Fibroblast of lung (primary cell): ENCODE results near the gene CFAP61.

ENCODE experiments used
- EZH2 ChIP-seq: IDR thresholded peaks from 2 replicates; pipeline ENCODE4 v1.5.1; 2012; ENCODE audit warnings: low read length, control low read depth, mild to moderate bottlenecking; ENCODE audit errors: missing control alignments
- TF ChIP-seq, protein P1 (sequence below), 2 donors: IDR thresholded peaks in 1 of 2; conservative IDR thresholded peaks in 1 of 2; 1 replicate in 1 of 2; 2 replicates in 1 of 2; pipeline ENCODE4 v1.5.1; 2011 to 2012; ENCODE audit warnings: low read length in 2 of 2, control low read depth in 1 of 2, inconsistent platforms in 1 of 2, low read depth in 1 of 2, mild to moderate bottlenecking in 1 of 2

DNA sequence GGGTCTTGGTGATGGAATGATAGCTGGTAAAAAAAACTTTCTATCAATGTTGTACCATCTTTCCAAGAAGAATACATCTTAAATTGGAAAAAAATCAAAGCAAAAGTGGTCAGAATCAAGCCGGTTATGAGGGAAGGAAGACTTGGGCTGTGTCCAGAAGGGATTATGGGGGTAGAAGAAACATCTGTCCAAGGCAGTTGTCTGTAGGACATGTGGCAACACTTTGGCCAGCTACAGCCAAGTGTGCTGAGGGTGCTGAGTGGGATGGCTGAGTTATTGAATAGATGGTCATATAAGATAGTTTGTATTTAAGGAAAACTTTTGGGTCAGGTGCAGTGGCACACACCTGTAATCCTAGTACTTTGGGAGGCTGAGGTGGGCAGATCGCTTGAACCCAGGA is 354.0 kb downstream of the CFAP61 start:
- TF ChIP-seq, protein P1, sequence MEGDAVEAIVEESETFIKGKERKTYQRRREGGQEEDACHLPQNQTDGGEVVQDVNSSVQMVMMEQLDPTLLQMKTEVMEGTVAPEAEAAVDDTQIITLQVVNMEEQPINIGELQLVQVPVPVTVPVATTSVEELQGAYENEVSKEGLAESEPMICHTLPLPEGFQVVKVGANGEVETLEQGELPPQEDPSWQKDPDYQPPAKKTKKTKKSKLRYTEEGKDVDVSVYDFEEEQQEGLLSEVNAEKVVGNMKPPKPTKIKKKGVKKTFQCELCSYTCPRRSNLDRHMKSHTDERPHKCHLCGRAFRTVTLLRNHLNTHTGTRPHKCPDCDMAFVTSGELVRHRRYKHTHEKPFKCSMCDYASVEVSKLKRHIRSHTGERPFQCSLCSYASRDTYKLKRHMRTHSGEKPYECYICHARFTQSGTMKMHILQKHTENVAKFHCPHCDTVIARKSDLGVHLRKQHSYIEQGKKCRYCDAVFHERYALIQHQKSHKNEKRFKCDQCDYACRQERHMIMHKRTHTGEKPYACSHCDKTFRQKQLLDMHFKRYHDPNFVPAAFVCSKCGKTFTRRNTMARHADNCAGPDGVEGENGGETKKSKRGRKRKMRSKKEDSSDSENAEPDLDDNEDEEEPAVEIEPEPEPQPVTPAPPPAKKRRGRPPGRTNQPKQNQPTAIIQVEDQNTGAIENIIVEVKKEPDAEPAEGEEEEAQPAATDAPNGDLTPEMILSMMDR (conservative IDR thresholded peaks at IDR 0.05 in 1 of 2, IDR thresholded peaks at IDR 0.05 in 1 of 2; ENCODE audit: low read depth in 1 of 2, low read length in 2 of 2), result no peak
- TF ChIP-seq EZH2, result no peak
